Measurements from ENCODE around the gene CADPS2.

CADPS2 gene

GRCh38 chr7:122616951-122617350 lies 269.3 kb downstream of the CADPS2 start:
- no peaks in the 10 kb centered on the region for H3K9me3 ChIP-seq (ENCODE audit: control insufficient read depth, insufficient read depth, low read length)
- no peaks in the 10 kb centered on the region for H3K36me3 ChIP-seq (ENCODE audit: control insufficient read depth, insufficient read depth, low read length)
- H3K4me1 ChIP-seq (ENCODE audit: control insufficient read depth, insufficient read depth, low read length), result no peaks in the 10 kb centered on the region
- H3K27me3 ChIP-seq (ENCODE audit: control insufficient read depth, insufficient read depth, low read length), result no peaks in the 10 kb centered on the region
- no peak overlapping the region for H3K27ac ChIP-seq (ENCODE audit: low read depth, low read length)
- H3K9ac ChIP-seq (ENCODE audit: low read depth, low read length), result no peak overlapping the region
- no peak overlapping the region for H3K4me3 ChIP-seq (ENCODE audit: low read depth, low read length)

- Histone ChIP-seq H3K27me3 (ENCODE audit: control insufficient read depth, insufficient read depth, low read length) (no peaks in the 10 kb centered on the region), H3K9me3 (ENCODE audit: control insufficient read depth, insufficient read depth, low read length) (no peaks in the 10 kb centered on the region), H3K9ac (ENCODE audit: low read depth, low read length) (no peak overlapping the region), H3K27ac (ENCODE audit: low read depth, low read length) (no peak overlapping the region), H3K4me1 (ENCODE audit: control insufficient read depth, insufficient read depth, low read length) (peaks cover 5% of the 10 kb centered on the region; the same call in 1 of the 2 replicates), H3K4me3 (ENCODE audit: low read depth, low read length) (no peak overlapping the region), H3K36me3 (ENCODE audit: control insufficient read depth, insufficient read depth, low read length) (no peaks in the 10 kb centered on the region)
Measured at GRCh38 chr7:122605929-122606328, 280.3 kb downstream of the CADPS2 start.

DNA sequence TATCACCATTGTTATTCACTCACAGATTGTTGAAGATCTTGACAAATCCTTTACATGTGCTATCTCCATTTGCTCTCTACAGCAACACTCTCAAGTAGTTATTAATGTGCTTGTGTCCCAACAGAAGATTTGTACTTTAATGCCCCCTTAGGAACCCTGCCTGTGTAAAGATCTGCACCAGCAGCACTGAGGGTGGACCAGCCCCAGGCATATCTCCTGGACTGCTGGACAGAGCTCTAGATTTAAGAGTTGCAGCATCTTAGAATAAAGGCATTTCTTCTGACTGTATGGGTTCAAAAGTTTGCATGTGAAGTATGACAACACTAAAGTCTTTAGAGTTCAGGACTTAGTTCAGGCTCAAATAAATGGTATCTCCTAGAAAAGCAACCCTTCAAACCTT lies 282.0 kb downstream of the CADPS2 start:
- Histone ChIP-seq H3K4me1 (ENCODE audit: control insufficient read depth, insufficient read depth, low read length) (peaks cover 5% of the 10 kb centered on the region; the same call in 1 of the 2 replicates), H3K36me3 (ENCODE audit: control insufficient read depth, insufficient read depth, low read length) (no peaks in the 10 kb centered on the region), H3K27ac (ENCODE audit: low read depth, low read length) (no peak overlapping the region), H3K9ac (ENCODE audit: low read depth, low read length) (no peak overlapping the region), H3K27me3 (ENCODE audit: control insufficient read depth, insufficient read depth, low read length) (no peaks in the 10 kb centered on the region), H3K9me3 (ENCODE audit: control insufficient read depth, insufficient read depth, low read length) (peaks cover 4% of the 10 kb centered on the region), H3K4me3 (ENCODE audit: low read depth, low read length) (no peak overlapping the region)

DNA sequence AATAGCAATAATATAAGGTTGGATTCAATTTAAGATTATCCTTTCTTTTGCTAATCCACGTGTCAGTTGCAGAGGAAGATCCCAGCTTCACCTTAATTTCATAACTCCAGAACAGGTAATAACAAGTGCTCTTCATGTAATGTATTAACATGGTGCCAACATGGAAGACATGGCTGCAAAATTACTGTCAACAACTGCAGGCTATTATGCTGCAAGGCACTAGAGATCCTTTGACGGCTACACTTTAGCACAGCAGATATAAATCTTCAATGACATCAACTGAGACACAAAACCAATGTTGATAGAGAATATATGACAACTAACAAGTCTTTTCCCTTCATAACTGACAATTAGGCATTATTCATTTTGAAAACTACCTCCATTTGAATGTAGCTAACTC lies 283.5 kb downstream of the CADPS2 start:
- Histone ChIP-seq H3K9me3 (ENCODE audit: control insufficient read depth, insufficient read depth, low read length) (peaks cover 9% of the 10 kb centered on the region), H3K9ac (ENCODE audit: low read depth, low read length) (no peak overlapping the region), H3K27ac (ENCODE audit: low read depth, low read length) (no peak overlapping the region), H3K4me3 (ENCODE audit: low read depth, low read length) (no peak overlapping the region), H3K36me3 (ENCODE audit: control insufficient read depth, insufficient read depth, low read length) (no peaks in the 10 kb centered on the region), H3K27me3 (ENCODE audit: control insufficient read depth, insufficient read depth, low read length) (no peaks in the 10 kb centered on the region), H3K4me1 (ENCODE audit: control insufficient read depth, insufficient read depth, low read length) (peaks cover 5% of the 10 kb centered on the region; the same call in 1 of the 2 replicates)

GRCh38 chr7:122600630-122601029 lies 285.6 kb downstream of the CADPS2 start:
- no peaks in the 10 kb centered on the region for H3K36me3 ChIP-seq (ENCODE audit: control insufficient read depth, insufficient read depth, low read length)
- no peak overlapping the region for H3K27ac ChIP-seq (ENCODE audit: low read depth, low read length)
- H3K9me3 ChIP-seq (ENCODE audit: control insufficient read depth, insufficient read depth, low read length), result peaks cover 9% of the 10 kb centered on the region
- H3K27me3 ChIP-seq (ENCODE audit: control insufficient read depth, insufficient read depth, low read length), result no peaks in the 10 kb centered on the region
- H3K4me1 ChIP-seq (ENCODE audit: control insufficient read depth, insufficient read depth, low read length), result peaks cover 5% of the 10 kb centered on the region; the same call in 1 of the 2 replicates
- no peak overlapping the region for H3K9ac ChIP-seq (ENCODE audit: low read depth, low read length)
- H3K4me3 ChIP-seq (ENCODE audit: low read depth, low read length), result no peak overlapping the region

- H3K36me3 ChIP-seq (ENCODE audit: control insufficient read depth, insufficient read depth, low read length), result no peaks in the 10 kb centered on the region
- H3K4me1 ChIP-seq (ENCODE audit: control insufficient read depth, insufficient read depth, low read length), result peaks cover 5% of the 10 kb centered on the region; the same call in 1 of the 2 replicates
- H3K4me3 ChIP-seq (ENCODE audit: low read depth, low read length), result no peak overlapping the region
- H3K9me3 ChIP-seq (ENCODE audit: control insufficient read depth, insufficient read depth, low read length), result peaks cover 9% of the 10 kb centered on the region
- H3K9ac ChIP-seq (ENCODE audit: low read depth, low read length), result no peak overlapping the region
- no peaks in the 10 kb centered on the region for H3K27me3 ChIP-seq (ENCODE audit: control insufficient read depth, insufficient read depth, low read length)
- H3K27ac ChIP-seq (ENCODE audit: low read depth, low read length), result no peak overlapping the region
Measured at GRCh38 chr7:122600042-122600441, 286.2 kb downstream of the CADPS2 start.

DNA sequence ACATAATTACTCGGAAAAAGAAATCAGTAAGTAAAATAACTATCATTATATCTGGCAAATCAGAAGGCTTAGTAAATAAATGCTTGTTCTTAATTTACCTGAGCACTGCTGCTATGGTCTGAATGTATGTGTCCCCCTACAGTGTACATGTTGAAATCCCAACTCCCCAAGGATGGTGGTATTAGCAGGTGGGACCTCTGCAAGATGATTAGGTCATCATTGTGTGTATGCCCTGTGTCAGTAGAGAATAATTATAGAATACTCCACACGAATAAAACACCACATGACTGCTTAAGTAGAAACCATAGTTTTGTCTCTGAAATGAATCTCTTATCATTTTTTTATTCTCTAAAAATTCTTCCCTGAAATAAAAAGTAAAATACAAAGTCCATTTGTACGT lies 289.0 kb downstream of the CADPS2 start:
- Histone ChIP-seq H3K9me3 (ENCODE audit: control insufficient read depth, insufficient read depth, low read length) (peaks cover 9% of the 10 kb centered on the region), H3K4me3 (ENCODE audit: low read depth, low read length) (no peak overlapping the region), H3K27ac (ENCODE audit: low read depth, low read length) (no peak overlapping the region), H3K36me3 (ENCODE audit: control insufficient read depth, insufficient read depth, low read length) (no peaks in the 10 kb centered on the region), H3K27me3 (ENCODE audit: control insufficient read depth, insufficient read depth, low read length) (no peaks in the 10 kb centered on the region), H3K9ac (ENCODE audit: low read depth, low read length) (no peak overlapping the region), H3K4me1 (ENCODE audit: control insufficient read depth, insufficient read depth, low read length) (no peaks in the 10 kb centered on the region; the same call in 1 of the 2 replicates)

DNA sequence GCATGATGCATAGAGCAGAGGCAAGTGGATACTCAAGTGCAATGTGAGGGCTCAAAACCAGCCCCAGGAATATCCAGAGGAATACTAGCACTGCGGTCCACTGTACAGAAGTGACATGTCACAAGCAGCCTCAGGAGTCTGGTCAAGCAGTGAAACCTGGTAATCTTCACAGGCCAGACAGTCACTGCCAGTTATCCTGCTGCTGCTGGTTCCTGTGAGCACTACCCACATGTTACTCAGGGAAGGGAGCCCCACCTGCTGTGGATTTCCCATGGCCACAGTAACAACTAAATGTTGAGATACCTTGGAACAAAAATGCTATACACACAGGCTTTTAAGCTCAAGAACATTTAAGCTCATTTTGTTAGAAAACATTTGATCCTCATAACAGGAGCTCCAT lies 290.4 kb downstream of the CADPS2 start:
- no peak overlapping the region for H3K4me3 ChIP-seq (ENCODE audit: low read depth, low read length)
- H3K4me1 ChIP-seq (ENCODE audit: control insufficient read depth, insufficient read depth, low read length), result no peaks in the 10 kb centered on the region; the same call in 1 of the 2 replicates
- no peaks in the 10 kb centered on the region for H3K27me3 ChIP-seq (ENCODE audit: control insufficient read depth, insufficient read depth, low read length)
- no peaks in the 10 kb centered on the region for H3K36me3 ChIP-seq (ENCODE audit: control insufficient read depth, insufficient read depth, low read length)
- no peak overlapping the region for H3K9ac ChIP-seq (ENCODE audit: low read depth, low read length)
- no peak overlapping the region for H3K27ac ChIP-seq (ENCODE audit: low read depth, low read length)
- peaks cover 9% of the 10 kb centered on the region for H3K9me3 ChIP-seq (ENCODE audit: control insufficient read depth, insufficient read depth, low read length)

DNA sequence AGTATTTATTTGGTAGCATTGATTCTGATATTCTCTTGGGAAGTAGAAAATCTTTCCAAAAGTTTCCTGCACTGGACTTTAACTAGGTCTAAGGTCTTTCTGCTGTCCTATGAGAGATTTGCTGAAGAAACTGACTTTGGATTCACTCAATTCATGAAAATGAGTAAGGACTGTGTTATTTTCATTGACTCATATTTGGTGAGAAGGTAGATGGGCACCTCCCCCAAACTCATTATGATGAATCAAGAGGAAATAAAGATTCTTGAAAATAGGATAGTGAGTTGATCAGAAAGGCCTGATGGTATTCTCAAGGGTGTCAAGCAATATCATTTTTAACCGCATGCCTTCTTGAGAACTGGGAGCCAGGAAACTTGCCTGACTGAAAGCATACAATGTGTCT lies 297.6 kb downstream of the CADPS2 start:
- H3K27me3 ChIP-seq (ENCODE audit: control insufficient read depth, insufficient read depth, low read length), result no peaks in the 10 kb centered on the region
- no peak overlapping the region for H3K9ac ChIP-seq (ENCODE audit: low read depth, low read length)
- H3K9me3 ChIP-seq (ENCODE audit: control insufficient read depth, insufficient read depth, low read length), result no peaks in the 10 kb centered on the region
- no peak overlapping the region for H3K27ac ChIP-seq (ENCODE audit: low read depth, low read length)
- no peaks in the 10 kb centered on the region for H3K36me3 ChIP-seq (ENCODE audit: control insufficient read depth, insufficient read depth, low read length)
- H3K4me1 ChIP-seq (ENCODE audit: control insufficient read depth, insufficient read depth, low read length), result peaks cover 12% of the 10 kb centered on the region; the same call in 1 of the 2 replicates
- H3K4me3 ChIP-seq (ENCODE audit: low read depth, low read length), result no peak overlapping the region

DNA sequence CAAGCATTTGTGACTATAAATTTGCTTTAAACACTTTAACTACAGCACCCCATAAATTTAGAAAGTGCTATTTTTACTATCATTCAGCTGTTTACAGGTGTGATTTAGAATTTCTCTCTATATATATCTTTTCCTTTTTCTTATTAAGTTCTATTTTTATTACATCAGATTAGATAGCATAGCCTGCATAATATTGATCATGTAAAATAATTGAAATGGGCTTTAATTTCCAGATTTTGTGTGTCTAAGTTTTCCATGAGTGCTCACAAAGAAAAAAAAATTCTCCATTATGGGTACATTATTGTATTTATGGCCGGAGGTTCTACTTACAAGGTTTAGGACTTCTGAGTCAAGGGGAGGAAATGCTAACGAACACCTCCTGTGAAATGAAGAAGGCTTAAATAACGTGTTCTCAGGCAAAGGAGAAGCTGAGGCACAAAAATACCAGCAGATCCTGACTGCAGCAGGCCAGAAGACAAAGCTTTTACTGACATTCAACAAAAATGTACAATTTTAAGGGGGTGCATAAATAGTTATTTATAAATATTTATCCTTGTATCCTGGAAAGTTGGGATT lies 301.5 kb downstream of the CADPS2 start:
- H3K36me3 ChIP-seq (ENCODE audit: control insufficient read depth, insufficient read depth, low read length), result 0 out of 2 replicates have a peak, but pooled peaks cover 4% of the 10 kb centered on the region
- peaks cover 12% of the 10 kb centered on the region; the same call in 1 of the 2 replicates for H3K4me1 ChIP-seq (ENCODE audit: control insufficient read depth, insufficient read depth, low read length)
- no peaks in the 10 kb centered on the region for H3K27me3 ChIP-seq (ENCODE audit: control insufficient read depth, insufficient read depth, low read length)
- no peak overlapping the region for H3K9ac ChIP-seq (ENCODE audit: low read depth, low read length)
- H3K4me3 ChIP-seq (ENCODE audit: low read depth, low read length), result no peak overlapping the region
- no peaks in the 10 kb centered on the region for H3K9me3 ChIP-seq (ENCODE audit: control insufficient read depth, insufficient read depth, low read length)
- no peak overlapping the region for H3K27ac ChIP-seq (ENCODE audit: low read depth, low read length)

DNA sequence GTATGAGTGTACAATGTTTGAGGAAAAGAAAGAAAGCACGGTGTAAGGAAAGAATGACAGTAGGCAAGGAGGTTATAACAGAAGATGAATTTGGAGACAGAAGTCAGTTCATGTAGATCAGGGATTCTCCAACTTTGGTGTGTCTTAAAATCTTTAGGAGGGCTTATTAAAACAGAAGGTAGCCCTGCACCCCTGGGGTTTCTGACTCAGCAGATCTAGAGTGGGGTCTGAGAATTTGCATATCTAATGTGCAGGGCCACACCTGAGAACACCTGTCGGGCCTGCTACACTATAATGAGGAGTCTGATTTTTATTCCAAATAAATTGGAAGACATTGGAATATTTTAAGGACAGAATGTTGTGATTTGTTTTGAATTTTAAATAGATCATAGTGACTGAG lies 307.9 kb downstream of the CADPS2 start:
- peaks cover 9% of the 10 kb centered on the region; the same call in 1 of the 2 replicates for H3K4me1 ChIP-seq (ENCODE audit: control insufficient read depth, insufficient read depth, low read length)

More for the DNA sequence above, 307.9 kb downstream of the CADPS2 start:
- Histone ChIP-seq H3K36me3 (ENCODE audit: control insufficient read depth, insufficient read depth, low read length) (0 out of 2 replicates have a peak, but pooled peaks cover 4% of the 10 kb centered on the region), H3K4me3 (ENCODE audit: low read depth, low read length) (no peak overlapping the region), H3K9me3 (ENCODE audit: control insufficient read depth, insufficient read depth, low read length) (no peaks in the 10 kb centered on the region), H3K9ac (ENCODE audit: low read depth, low read length) (no peak overlapping the region), H3K27ac (ENCODE audit: low read depth, low read length) (no peak overlapping the region), H3K27me3 (ENCODE audit: control insufficient read depth, insufficient read depth, low read length) (no peaks in the 10 kb centered on the region)

All from HUES48 (cell line).